MM.1S (cell line): ENCODE measurements around the gene FFAR2.

ENCODE experiments used
- CTCF ChIP-seq: fragments of 300-600 bp; sonication (generic); IDR thresholded peaks from 2 replicates; pipeline ENCODE4 v1.5.1; 2016; ENCODE audit warnings: antibody characterized with exemption, low read length, mixed read lengths
- EZH2 ChIP-seq: fragments of 300-600 bp; sonication (generic); optimal IDR thresholded peaks from 2 replicates; pipeline ENCODE3; 2017; ENCODE audit warnings: low read depth, mild to moderate bottlenecking, antibody characterized with exemption, low read length, mixed read lengths
- EZH2phosphoT487 ChIP-seq: fragments of 300-600 bp; sonication (generic); IDR thresholded peaks from 2 replicates; pipeline ENCODE4 v1.6.1; 2018; ENCODE audit warnings: antibody characterized with exemption, low read length

GRCh38 chr19:35408284-35409171 lies 39.5 kb upstream of the FFAR2 start:
- TF ChIP-seq EZH2 (no peak), CTCF (no peak), EZH2phosphoT487 (no peak)
